Activated CD8-positive, alpha-beta memory T cell treated with anti-CD3 and anti-CD28 coated beads for 1 hour (primary cell): ENCODE results near the gene DIRAS1.

Source experiments
- DNase-seq, 2 donors: peaks; one replicate each; pipeline ENCODE4 v3.0.0-alpha.2; 2020; ENCODE audit warnings: low read depth in 1 of 2; ENCODE audit errors: extremely low read depth in 1 of 2

DIRAS1 gene

DNA sequence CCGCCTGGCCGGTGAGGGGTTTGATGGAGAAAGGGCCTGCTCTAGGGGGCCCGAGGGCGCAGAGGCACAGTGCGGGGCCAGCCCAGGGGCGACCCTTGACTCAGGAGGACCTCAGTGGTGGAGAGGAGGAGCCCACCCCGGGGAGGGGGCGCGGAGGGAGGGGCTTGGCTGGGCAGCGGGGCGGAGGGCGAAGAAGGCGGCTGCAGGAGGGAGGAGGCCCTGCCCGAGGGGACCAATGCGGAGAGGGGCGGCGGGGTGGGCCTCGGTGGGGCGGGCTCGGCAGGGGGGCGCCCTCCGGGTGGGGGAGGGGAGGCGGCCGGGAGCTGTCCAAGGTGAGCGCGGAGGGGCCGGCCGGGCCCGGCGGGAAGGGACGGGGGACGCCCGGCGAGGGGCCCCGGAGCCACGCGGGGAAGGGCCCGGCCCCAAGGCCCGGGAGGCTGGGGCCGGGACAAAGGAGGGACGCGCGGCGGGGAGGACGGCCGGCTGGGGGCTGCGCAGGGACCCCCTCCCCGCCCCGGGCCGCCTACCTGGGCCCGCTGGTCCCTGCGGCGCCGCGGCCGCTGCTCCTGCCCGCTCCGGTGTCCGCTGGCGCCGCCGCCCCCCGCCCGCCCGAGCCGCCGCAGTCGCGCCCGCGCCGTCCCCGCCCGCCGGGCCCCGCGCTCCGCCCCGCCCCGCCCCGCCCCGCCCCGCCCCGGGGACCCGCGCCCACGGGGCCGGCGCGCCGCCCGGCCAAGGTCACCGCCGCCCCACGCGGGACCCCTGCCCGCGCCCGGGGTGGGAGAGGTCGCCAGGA is at the start of gene DIRAS1:
Gene DIRAS1 (minus strand): TSS at position 596 of the 793 bp plus-strand sequence. CDS start 3,566 bp downstream, outside the sequence.
- DNase-seq = no peak

DNA sequence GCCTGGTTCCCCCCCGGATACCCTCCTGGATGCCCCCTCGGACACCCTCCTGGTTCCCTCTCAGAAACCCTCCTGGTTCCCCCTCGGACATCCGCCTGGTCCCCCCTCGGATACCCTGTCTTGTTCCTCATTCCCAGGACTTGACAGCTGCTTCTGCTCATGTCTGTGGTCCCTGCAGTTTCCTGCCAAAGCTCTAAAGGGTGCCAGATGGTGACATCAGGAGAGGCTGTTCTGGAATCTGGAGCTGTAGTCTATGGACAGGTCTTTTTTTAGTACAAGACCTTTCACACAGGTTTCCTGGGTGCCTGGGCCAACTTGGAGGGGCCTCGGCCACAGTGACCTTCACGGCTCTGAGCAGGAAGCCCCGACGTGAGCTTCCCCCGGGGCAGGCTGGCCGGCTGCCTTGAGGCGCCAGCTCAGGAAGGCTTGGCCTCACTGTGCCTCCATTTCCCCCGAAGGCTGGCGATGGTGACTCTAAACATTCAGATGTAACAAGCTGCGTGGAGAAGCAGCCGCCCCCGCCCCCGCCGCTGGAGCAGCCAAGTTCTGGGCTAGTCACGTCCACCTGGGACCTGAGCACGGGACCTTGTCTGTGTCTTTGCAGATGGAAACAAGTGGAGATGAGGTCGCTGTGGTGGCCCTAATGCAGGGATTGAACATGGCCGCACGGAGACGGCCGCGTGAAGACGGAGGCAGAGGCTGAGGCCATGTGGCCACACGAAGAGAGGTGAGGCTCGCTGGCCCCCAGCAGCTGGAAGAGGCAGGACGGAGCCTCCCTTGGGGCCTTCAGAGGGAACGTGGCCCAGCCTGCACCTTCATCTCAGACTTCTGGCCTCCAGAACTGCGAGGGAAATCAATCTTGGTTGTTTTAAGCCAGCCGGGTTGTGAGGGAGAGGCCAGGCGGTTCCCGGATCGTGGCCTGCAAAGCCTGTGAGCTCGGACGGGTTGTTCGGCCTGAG is 49.2 kb upstream of the DIRAS1 start:
- no peak for DNase-seq

- no peak for DNase-seq
Measured at GRCh38 chr19:2769218-2769617, 48.0 kb upstream of the DIRAS1 start.

DNA sequence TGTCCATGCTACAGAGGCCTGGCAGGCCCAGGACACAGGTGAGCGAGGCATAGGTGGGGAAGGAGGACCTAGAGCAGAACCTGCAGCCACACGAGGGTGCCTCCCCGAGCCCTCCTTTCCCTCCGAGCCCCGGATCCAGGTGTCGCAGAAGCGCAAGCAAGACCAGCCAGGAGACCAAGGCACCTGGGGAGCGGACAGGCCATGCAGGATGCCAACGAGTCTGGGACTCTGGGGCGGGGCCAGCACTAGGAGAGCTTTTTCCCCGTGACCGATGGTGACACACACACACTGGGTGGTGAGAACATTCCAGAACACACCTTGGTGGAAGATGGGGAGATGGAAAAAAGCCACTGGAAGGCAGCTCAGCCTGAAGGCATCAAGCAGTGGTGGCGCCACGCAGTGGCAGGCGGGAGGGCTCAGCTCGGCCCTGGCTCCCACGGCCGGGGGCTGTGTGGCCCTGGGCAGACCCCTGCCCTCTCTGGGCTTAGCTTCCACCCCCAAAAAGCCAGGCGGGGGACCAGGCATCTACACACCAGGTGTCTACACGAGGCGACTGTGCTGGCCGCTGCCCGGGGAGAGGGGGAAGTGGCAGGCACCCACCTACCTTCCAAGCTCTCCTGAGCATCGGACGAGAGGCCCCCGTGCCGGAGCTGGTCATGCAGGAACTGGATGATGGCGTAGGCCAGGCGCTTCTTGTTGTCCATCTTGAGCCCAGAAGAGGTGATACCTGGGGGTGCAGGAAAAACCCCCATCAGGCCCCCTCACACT is 47.4 kb upstream of the DIRAS1 start:
- DNase-seq = no peak

GRCh38 chr19:2767688-2768087 is 46.5 kb upstream of the DIRAS1 start:
- no peak for DNase-seq

DNA sequence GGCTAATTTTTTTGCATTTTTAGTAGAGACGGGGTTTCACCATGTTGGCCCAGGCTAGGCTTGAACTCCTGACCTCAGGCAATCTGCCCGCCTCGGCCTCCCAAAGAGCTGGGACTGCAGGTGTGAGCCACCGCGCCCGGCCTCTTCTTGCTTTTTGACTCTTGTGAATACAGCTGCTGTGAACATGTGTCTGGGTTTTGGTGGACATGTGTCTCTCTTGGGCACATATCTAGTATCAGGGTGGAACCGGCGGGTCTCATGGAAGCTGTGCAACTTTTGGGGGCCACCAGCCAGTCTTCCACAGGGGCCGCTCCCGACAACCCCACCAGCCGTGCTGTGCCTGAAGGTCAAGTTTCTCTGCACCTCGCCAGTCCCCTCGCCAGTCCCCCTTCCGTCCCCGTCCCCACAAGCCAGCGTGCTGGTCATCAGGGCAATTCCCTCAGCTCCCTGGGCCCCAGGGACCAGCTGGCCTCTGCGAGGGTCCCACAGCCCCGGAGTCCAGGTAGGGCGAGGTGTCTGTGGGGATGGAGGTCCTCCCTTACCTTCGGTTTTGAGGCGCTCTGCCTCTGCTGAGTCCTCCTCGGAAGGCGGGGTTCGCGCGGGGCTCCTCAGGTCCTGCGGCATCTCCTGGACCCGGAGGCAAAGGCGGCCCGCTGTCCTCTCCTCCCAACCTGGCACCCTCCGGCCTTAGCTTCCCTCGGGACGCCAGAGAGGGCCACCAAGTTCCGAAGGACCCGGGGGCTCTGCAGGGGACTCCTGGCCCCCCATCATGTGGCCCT is 45.6 kb upstream of the DIRAS1 start:
- DNase-seq = no peak

DNA sequence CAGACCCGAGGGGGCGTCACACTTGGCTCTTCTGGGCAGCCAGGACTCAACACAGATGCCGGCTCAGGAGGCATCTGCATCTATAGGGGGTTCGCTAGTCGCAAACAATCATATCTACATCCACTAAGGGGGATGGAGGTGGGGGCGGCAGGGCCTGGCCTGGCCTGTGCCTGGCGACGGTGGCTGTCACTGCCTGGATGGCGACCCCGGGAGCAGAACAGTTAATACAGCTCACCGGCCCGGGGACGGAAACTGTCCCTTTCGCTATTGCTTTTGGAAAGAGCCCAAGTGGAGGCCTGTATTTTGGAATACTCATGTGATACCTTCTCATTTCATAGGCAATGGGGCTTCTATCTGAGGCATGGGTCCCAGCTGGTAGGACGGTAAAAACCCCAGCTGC is 44.2 kb upstream of the DIRAS1 start:
- no peak for DNase-seq

DNA sequence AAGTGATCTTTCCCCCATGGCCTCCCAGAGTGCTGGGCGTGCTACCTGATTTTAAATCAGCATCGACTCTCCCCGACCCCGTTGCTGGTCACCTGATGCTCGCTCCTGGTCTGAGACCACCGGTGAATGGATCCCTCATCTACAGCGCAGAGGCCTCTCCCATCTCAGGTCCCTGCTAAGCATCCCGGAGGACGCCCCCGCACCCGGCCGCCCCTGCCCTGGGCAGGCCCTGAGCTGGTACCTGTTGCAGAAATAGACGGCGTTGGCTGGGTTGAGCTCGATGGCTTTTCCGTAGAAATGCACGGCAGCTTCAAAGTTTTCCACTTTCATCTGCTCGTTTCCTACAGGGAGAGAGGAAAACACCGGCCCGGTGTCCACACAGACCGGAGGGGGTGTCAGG is 43.8 kb upstream of the DIRAS1 start:
- DNase-seq = no peak

GRCh38 chr19:2763687-2764086 is 42.5 kb upstream of the DIRAS1 start:
- no peak for DNase-seq

DNA sequence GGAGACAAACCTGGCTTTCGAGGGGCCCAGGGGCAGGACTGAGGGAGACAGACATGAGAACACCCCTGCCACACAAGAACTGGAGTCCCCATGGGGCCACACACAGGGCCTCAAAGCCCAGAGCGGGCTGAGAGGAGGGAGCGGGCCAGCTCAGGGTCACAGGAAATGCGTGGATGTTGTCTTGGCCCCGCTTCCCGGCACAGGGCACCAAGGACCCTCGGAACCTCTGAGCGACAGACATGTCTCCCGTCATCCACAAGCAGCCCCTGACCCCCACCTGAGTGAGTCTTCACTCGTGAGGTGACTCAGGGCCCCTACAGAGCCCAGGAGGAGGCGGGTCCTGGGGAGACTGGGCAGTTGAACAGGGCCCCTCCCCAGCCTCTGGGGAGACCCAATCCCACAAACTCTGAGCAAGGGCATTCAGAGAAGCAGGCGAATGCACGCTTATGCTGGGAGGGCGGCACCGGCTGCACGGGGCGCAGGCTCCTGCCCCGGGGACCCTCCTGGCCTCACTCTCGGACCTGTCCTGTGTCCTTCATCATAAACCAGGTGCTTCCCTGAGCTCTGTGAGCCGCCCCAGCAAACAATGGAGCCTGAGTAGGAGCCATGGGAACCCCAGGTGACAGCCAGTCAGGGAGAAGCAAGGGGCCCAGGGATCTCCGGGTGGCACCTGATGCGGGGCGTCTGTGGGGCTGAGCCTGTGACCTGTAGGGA is 41.8 kb upstream of the DIRAS1 start:
- no peak for DNase-seq

DNA sequence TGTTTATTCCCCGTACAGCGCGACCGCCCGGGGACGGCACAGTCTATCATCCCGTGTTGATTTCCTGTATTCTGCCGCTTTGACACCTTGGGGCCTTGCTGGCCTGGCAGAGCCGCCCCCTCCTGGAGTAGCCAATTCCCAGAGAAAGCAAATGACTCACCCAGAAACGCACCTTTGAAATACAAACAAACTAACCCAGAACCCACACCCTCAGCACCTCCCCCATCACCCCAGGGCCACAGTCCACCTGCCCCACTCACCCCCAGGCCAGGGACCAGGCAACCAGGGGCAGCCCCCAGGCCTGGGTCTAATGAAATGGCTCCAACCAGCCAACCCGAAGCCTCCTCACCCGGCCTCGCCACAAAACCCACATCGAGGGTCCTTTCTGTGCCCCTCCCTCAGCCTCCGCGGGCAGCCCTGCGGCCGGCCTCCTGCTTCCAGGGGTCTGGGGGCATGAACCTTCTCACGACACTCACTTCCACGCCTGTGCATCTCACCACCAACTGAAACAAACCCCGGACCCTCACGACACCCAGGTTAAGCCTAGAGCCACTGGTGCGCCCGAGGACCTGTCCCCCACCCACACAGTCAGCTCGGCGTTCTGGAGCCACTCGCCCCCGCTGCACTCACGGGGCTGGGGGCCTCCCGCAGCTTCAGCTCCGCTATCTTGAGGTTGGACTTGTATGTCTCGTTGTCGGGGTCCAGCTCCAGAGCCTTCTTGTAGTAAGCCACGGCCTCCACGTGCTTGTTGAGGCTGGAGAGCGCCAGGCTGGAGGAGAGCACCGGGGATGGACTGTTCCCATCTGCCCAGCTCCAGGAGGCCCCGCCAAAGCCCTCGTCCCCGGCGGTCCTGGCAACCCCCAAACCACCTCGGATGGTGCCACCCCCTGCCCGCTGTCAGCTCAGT is 41.0 kb upstream of the DIRAS1 start:
- DNase-seq = no peak

GRCh38 chr19:2761309-2761677 is 40.1 kb upstream of the DIRAS1 start:
- no peak for DNase-seq

- no peak for DNase-seq
Measured at GRCh38 chr19:2759965-2760364, 38.8 kb upstream of the DIRAS1 start.

GRCh38 chr19:2759362-2759761 is 38.2 kb upstream of the DIRAS1 start:
- no peak for DNase-seq

DNA sequence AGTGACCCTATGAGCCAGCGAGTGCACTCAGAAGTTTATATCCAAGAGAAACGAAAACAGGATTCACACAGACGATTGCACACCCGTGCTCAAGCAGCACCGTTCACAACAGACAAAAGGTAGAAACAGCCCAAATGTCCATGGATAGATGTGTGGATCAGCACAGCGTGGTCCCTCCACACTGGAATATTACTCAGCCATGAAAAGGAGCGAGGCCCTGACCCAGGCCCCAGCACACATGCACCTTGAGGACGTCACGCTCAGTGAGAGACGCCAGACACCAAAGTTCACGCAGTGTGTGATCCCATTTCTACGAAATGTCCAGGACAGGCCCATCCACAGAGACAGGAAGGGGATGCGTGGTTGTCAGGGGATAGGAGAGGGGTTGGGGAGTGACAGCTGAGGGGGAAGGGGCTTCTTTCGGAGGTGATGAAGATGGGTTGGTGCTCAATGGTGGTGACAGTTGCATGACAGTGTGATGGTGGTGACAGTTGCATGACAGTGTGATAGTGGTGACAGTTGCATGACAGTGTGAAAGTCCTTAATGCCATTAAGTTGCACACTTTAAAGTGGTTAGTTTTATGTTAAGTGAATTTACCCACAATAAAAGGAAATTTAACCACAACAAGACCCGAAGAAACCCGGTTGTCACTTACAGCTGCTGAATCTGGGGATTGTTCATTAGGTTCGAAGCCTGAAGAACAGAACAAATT is 37.6 kb upstream of the DIRAS1 start:
- DNase-seq = no peak

GRCh38 chr19:2756921-2757881 is 36.0 kb upstream of the DIRAS1 start:
- DNase-seq = no peak

GRCh38 chr19:2756477-2756876 is 35.3 kb upstream of the DIRAS1 start:
- no peak for DNase-seq
